Activated T-cell treated with anti-CD3 and anti-CD28 coated beads for 4 hours (primary cell): ENCODE measurements around the gene IRF2BPL.

Experiments
- DNase-seq: peaks from one replicate; pipeline ENCODE4 v3.0.0-alpha.2; 2020

The IRF2BPL gene

DNA sequence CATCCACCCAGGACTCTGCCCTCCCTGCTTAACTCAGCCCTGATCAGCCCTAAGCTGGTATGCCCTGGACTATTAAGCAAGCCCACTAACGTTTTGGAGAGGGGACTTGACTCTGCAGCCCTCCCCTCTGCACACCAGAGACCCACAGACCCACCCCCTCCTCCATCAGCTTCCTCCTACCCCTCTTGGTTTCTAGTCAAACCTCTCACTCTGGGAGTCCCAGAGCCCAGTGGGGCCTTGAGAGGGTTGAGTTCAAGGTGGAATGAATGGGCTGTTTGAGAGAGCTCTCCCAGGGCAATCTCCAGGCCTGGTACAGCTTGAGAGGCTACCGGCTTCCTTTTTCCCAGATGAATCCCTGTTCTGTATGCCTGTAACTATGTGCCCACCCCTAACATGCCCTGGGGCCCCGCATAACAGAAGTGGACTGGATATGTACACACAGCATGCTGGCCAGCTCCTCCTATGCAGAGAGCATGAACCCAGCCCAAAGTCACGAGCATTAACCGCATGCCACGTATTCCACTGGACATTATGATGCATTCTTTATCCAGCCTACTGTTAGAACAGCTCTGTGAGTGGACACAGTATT lies 43.6 kb downstream of the IRF2BPL start:
- no peak for DNase-seq

DNA sequence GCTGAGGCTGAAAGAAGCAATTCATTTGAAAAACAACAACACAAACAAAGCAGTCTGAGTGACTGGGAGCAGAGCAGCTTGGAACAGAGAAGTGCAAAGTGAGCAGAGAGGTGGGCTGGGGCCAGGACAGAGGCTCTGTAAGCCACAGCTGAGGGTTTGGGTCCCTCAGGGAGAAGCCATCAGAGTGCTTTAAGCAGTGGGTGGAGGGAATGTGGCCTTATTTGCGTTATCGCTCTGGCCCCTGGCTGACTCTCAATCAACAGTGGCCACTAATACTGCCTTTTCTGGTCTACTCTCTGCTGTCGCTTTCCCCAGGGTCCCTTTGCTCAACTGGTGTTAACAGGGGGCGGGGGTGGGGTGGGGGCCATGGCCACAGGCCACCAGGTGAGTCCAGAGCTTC lies 44.2 kb downstream of the IRF2BPL start:
- no peak for DNase-seq

DNA sequence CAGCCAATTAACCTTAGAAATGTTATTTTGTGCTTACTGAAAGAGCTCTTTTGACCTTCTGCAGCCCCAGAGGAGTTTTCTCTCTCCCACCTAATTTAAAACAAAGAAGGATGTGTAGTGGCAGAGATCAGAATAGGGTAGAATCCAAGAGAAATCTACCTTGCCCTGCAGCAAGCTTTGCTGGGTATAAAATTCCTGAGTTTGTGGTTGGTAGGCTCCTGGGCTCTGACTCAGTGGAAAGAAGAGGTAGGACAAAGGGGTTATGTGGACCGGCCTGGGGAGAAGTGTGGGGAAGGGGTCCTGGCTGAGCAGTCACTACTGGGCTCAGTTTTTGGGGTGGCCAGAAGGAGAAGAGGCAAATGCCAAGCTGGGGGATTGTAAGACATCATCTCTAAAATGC lies 46.8 kb downstream of the IRF2BPL start:
- DNase-seq = no peak

DNA sequence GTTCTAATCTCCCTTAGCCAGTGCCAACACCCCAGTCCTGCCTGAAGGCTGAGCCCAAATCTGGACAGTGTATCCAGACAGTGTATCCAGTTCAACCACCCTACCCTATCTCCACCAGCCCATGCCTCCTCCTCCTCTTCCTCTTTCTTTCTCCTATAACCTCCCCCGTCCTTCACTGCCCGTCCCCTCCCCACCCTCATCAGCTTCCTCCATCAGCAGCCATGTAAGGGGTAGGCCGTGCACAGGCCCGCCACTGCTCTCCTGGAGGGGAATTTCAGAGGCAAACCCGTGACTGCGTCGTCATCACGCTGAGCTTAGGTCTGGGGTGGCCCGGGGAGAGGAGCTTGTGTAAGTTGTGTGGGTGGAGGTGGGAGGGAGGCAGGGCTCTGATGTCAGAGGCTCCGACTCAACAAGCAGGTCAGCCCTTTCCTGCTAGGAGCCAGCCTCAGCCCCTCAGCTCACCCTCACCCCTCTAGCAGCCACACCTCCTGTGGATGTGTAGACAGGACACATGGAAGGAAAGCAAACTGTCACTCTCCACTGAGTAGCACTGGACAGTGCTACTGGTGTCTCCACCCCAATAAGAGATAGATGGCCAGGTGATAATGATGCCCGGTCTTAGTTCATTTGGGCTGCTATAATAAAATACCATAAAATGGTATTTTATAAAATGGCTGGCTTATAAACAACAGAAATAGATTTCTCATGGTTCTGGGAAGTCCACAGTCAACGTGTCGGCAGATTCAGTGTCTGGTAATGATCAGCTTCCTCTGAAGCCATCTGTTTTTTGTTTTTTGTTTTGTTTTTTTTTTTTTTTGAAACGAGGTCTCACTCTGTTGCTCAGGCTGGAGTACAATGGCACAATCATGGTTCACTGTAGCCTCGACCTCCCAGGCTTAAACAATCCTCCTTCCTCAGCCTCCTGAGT lies 50.5 kb downstream of the IRF2BPL start:
- DNase-seq = peak; percentile 88

DNA sequence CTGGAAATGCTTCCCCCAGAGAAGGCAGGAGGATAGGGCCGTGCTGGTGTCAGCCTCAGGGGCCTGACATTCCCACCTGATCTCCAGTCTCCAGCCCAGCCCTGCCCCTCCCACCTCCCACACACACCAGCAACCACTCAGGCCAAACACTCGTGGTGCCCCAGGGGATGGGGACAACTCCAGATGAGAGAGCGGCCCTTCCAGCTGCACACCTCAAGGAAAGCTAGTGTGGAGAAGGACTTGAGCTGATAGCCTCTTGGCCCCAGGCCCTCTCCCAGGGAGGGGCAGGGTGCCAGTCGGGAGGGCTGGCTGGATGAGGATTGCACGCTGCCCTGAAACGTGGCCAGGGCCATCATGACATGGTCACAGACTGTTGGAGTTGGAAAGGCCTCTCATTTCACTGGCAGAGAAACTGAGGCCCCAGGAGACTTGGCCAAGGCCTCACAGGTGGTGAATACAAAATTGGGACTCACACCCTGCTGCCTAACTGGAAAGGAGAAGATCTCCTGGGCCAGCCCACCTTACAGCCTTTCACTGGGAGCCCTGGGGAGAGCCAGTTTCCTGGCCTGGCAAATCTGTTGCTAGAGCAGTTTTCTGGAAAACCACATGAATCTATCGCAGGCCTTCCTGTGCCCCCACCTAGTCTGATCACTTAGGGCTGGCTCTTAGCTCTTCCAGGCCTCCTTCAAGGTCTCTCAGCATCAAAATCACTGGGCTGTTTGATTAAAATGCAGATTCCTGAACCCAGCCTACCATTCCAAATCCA lies 52.1 kb downstream of the IRF2BPL start:
- no peak for DNase-seq

DNA sequence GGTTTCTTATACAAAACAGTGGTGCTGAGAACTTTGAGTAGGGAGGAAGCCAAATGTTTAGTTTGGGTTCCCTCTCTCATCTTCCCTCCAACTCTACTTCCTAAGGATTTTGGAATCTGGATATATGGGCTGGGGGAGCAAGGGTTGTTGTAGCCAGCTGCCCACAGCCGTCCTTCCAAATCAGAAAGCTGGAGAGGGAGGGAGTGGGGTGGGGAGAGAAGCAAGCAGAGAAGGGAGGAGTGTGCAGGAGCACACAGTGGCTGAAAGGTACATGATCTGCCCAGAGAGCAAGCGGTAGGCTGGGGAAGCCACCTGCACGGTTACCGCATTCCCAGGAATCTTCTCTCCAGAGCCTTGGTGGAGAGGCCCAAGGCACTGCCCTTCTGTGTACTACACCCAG lies 52.7 kb downstream of the IRF2BPL start:
- no peak for DNase-seq

DNA sequence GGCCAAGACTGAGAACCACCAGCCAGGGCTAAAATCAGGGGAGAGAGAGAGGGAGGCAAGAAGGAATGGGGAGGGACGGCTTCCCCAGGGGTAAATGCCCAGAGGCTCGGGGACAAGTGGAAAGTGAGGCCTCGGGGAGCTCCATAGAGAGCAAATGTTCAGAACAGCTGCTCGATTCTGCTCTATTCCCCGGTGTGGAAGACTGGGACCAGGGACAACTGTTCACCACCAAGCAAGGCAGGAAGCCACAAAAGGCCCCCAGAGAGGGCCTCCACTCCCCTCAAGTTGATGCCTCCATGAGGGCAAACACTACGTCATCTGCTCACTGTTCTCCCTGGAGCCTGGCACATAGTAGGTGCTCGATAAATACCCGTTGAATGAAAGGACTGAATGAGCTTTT lies 53.5 kb downstream of the IRF2BPL start:
- DNase-seq = no peak
